ENCODE data around the gene NT5C1B.

The NT5C1B gene

DNA sequence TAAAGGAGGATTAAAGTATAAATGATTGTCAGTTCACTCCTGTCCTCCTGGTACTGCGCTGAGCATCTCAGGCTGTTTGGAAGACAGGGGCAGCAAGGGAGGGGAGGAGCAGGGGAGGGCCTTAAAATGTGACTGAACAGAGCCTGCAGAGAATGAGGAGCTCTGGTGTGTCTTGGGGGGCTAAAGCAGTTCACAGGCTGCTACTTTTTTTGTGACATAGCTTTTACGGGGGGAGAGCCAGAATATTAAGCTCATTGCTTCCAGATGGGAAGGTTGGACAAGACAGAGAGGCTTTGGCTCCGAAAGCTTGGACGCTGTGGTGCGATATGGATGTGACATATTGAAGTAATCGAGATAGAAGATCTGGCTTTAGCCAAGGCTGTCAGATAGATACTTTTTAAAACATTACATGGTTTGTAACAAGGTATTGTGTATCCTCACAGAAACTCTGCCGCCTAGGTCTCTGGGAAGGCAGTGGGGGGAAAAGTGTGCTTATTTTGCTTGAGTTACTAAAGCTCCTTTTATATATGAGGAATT is 69.4 kb downstream of the NT5C1B start:
- no peak for DNase-seq (ENCODE audit: low read depth, low spot score)

DNA sequence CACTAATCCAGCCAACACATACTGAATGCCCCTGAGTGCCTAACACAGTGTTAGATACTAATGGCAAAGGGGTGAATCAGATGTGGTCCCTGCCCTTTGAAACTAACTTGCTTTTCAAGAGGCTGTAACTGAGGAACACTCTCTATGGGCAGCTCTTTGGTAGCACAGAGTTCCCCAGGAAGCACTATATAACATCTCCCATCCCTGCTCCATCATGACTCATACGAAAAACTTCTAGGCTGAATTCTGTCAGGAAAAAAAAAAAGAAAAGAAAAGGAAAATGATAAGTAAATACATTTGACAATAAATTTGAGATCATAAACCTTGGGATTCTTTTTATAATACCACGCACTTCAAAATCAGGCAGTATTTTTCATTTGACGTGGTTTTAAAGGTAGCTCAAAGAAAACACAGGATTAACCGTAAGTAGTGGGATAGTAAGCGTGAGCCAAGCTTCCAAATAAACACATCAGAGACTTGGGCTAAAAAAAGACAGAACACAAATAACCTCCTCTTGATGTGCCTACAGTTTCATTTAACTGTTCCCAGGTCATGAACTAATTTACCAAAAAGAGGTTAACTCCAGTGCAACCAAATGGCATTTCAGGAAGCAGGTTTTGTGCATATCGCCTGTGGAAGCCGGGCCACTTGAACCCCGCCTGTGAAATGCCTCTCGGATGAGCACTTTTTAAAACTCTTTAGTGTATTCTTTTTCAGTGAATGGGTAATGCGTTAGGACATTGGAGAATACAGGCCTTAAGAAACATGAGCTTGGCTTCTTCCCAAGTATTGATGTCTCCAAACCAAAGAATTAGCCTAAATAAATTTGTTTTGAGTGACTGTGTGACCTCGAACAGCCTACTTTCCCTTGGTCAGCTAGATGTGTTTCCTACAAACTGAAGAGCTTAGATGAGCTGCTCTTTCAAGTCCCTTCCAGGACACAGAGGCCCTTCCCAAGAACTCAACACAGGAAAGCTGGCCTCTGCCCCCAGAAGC is 71.0 kb downstream of the NT5C1B start:
- DNase-seq (ENCODE audit: low read depth, low spot score): no peak
- H3K27ac ChIP-seq: no peak overlapping the region

More for the DNA sequence above, 69.4 kb downstream of the NT5C1B start:
- H3K27ac ChIP-seq: no peak overlapping the region

DNA sequence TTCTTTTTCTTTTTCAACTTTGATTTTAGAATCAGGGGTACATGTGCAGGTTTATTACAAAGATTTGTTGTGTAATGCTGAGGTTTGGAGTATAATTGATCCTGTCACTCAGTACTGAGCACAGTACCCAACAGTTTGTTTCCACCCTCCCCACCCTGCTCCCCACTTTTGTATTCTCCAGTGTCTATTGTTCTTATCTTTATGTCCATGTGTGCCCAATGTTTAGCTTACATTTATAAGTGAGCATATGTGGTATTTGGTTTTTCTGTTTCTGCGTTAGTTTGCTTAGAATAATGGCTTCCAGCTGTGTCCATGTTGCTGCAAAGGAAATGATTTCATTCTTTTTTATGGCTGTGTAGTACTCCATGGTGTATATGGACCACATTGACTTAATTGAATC is 72.0 kb downstream of the NT5C1B start:
- DNase-seq (ENCODE audit: low read depth, low spot score): no peak

DNA sequence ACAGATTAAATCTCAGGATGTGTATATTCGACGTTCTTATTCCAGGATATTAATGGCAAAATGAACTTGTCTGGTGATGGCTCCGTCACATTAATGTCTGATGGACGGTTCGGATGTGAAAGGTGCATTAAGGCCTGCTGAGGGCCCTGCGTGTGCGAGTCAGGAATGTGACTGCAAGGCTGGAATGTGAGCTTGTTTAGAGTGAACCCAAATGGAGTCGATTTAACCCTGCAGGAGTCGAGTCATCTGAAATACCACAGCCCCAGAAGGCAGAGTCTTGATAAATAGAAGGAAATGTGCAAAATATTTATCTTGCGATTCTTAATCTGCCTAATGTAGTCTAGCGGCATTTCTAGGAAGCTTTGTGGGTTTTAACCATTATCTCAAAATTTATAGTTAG is 73.3 kb downstream of the NT5C1B start:
- no peak overlapping the region for H3K27ac ChIP-seq
- no peak for DNase-seq (ENCODE audit: low read depth, low spot score)

More for the DNA sequence above, 72.0 kb downstream of the NT5C1B start:
- no peak overlapping the region for H3K27ac ChIP-seq

DNA sequence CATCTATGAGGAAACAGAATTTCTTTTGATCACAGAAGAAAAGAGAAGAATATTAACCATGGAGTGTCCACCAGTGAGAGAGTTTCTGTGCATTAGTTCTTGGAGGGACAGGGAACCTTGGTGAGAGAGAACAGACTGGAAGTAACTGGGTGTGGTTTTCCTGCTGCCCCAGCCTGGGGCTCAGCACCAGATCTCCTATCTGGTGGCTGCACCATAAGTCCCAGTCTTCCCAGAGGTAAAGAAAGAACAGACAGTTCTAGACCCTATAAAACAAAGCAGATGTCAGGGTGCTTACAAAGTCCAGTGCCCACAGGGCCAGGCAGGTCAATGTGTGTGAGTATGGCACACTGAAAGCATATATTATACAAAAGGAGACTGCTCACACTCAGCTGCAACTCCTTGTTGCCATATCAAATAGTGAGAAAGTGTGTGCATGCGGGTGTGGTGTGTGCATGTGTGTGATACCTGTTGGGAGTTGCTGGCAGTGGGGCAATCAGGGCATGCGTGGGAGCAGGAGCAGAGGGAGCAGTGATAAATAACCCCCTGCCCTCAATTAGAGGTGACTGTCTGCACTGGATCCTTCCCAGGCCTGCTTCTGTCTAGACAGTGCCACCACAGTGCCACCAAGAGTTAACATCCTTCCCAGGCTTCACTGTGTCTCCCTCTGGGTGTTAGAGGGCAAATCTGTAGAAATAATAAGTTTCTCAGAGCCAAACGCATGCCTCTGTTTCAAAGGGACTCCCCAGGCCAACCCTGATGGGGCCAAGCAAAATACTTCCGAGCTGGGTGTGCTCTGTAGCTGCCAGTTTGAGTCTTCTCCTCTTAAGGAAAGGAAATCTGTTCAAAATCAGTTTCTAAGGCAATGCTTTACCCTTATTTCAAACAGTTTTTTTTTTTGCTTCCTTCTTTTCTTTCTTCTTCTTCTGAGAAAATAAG is 74.6 kb downstream of the NT5C1B start:
- no peak for DNase-seq (ENCODE audit: low read depth, low spot score)
- no peak overlapping the region for H3K27ac ChIP-seq

Measured in epithelial cell of prostate (primary cell).